ENCODE data around the gene HIPK2. TPM values are rescaled to one million over a fixed set of nuclear protein-coding genes. Genes with fewer than 3 reads are reported as not detected.
A peak's percentile ranks its signal among the peaks of the same experiment; 100 is the strongest.

HIPK2 gene
- total RNA-seq, 4 donors from 2014 or later: 17.9 to 35.9 (median 22.4) TPM

- ATAC-seq: no peak
- no peaks in the 10 kb centered on the region for H3K9me3 ChIP-seq
- peaks cover 5 to 24% (median 9%) of the 10 kb centered on the region in 3 donors for H3K4me1 ChIP-seq
- no peak overlapping the region for H3K4me3 ChIP-seq
- WGBS, 2 donors (ENCODE audit: low coverage in 1 of 2): 95 to 98% methylated on average over 7 to 11 of the region's 39 CpGs
- TF ChIP-seq POLR2A (IDR thresholded peaks at IDR 0.05) (no peak), EP300 (IDR thresholded peaks at IDR 0.05) (no peak), CTCF (IDR thresholded peaks at IDR 0.05) (no peak), POLR2AphosphoS5 (IDR thresholded peaks at IDR 0.05) (no peak)
- H3K27ac ChIP-seq: no peak overlapping the region
- H3K36me3 ChIP-seq: peaks cover 0 to 51% of the 10 kb centered on the region in 2 donors
- no peaks in the 10 kb centered on the region for H3K27me3 ChIP-seq
These were observed 61.4 kb downstream of the HIPK2 start for GRCh38 chr7:139716156-139716942.

GRCh38 chr7:139715194-139715815, 62.5 kb downstream of the HIPK2 start:
- 88 to 92% methylated on average over 7 to 10 of the region's 13 CpGs for WGBS, 2 donors (ENCODE audit: low coverage in 1 of 2)
- no peaks in the 10 kb centered on the region for H3K9me3 ChIP-seq
- H3K4me3 ChIP-seq: no peak overlapping the region
- peak overlapping the region in 1 of 4 donors; percentile 7 for H3K27ac ChIP-seq
- peaks cover 0 to 51% of the 10 kb centered on the region in 2 donors for H3K36me3 ChIP-seq
- H3K27me3 ChIP-seq: no peaks in the 10 kb centered on the region
- no peak for ATAC-seq
- H3K4me1 ChIP-seq: peaks cover 0 to 15% (median 0%) of the 10 kb centered on the region in 3 donors
- no peak for TF ChIP-seq CTCF (IDR thresholded peaks at IDR 0.05)
- no peak for TF ChIP-seq POLR2A (IDR thresholded peaks at IDR 0.05)
- no peak for TF ChIP-seq EP300 (IDR thresholded peaks at IDR 0.05)
- no peak for TF ChIP-seq POLR2AphosphoS5 (IDR thresholded peaks at IDR 0.05)

- TF ChIP-seq CTCF (IDR thresholded peaks at IDR 0.05): no peak
- no peak for TF ChIP-seq POLR2AphosphoS5 (IDR thresholded peaks at IDR 0.05)
- no peak for TF ChIP-seq POLR2A (IDR thresholded peaks at IDR 0.05)
- no peak for TF ChIP-seq EP300 (IDR thresholded peaks at IDR 0.05)
- WGBS, 2 donors (ENCODE audit: low coverage in 1 of 2): 80% methylated on average over 21 of the region's 23 CpGs; no CpG with 5 or more reads in 1 of the 2 donors
- Histone ChIP-seq H3K4me3 (no peak overlapping the region), H3K4me1 (peaks cover 0 to 21% (median 0%) of the 10 kb centered on the region in 3 donors), H3K27ac (peak overlapping the region in 3 of 4 donors; percentile 7 to 37 (median 30)), H3K36me3 (peaks cover 0 to 51% of the 10 kb centered on the region in 2 donors), H3K27me3 (no peaks in the 10 kb centered on the region), H3K9me3 (no peaks in the 10 kb centered on the region)
- peak; percentile 36 for ATAC-seq
These were observed 63.5 kb downstream of the HIPK2 start for GRCh38 chr7:139714163-139714901.

GRCh38 chr7:139713526-139714162, 64.2 kb downstream of the HIPK2 start:
- Histone ChIP-seq H3K4me1 (peaks cover 0 to 22% (median 0%) of the 10 kb centered on the region in 3 donors), H3K27me3 (no peaks in the 10 kb centered on the region), H3K9me3 (no peaks in the 10 kb centered on the region), H3K36me3 (peaks cover 0 to 52% of the 10 kb centered on the region in 2 donors), H3K4me3 (no peak overlapping the region), H3K27ac (peak overlapping the region in 2 of 4 donors; percentile 30 to 37)
- 95 to 99% methylated on average over 6 to 10 of the region's 15 CpGs for WGBS, 2 donors (ENCODE audit: low coverage in 1 of 2)
- ATAC-seq: no peak
- TF ChIP-seq POLR2AphosphoS5 (IDR thresholded peaks at IDR 0.05): no peak

- H3K27me3 ChIP-seq: no peaks in the 10 kb centered on the region
- no peak for TF ChIP-seq CTCF (IDR thresholded peaks at IDR 0.05)
- TF ChIP-seq EP300 (IDR thresholded peaks at IDR 0.05): no peak
- no peak for TF ChIP-seq POLR2A (IDR thresholded peaks at IDR 0.05)
- no peak for TF ChIP-seq POLR2AphosphoS5 (IDR thresholded peaks at IDR 0.05)
- H3K4me1 ChIP-seq: peaks cover 0 to 22% (median 0%) of the 10 kb centered on the region in 3 donors
- ATAC-seq: no peak
- WGBS, 2 donors (ENCODE audit: low coverage in 1 of 2): no CpG with 5 or more reads among the region's 9 CpGs
- H3K4me3 ChIP-seq: no peak overlapping the region
- H3K27ac ChIP-seq: no peak overlapping the region
- no peaks in the 10 kb centered on the region for H3K9me3 ChIP-seq
- peaks cover 0 to 55% of the 10 kb centered on the region in 2 donors for H3K36me3 ChIP-seq
These were observed 64.7 kb downstream of the HIPK2 start for GRCh38 chr7:139713061-139713460.
